Upper lobe of left lung (tissue), 4 donors: ENCODE data around the gene S100P.

Experiments
- CTCF ChIP-seq, 6 experiments: fragments of 450-650 bp in 4 of 6; fragments of 200-600 bp in 2 of 6; sonication (generic) in 2 of 6; IDR thresholded peaks; one replicate each; pipeline ENCODE4 v1.5.1; 2016 to 2019; ENCODE audit warnings: antibody characterized with exemption in 6 of 6
- EP300 ChIP-seq, 4 donors: sonication (generic); formaldehyde crosslinking; IDR thresholded peaks; one replicate each; pipeline ENCODE4 v1.5.1; 2017; ENCODE audit warnings: antibody characterized with exemption in 4 of 4, control low read depth in 2 of 4
- POLR2A ChIP-seq, 4 donors: fragments of 450-650 bp; IDR thresholded peaks; one replicate each; pipeline ENCODE4 v1.5.1; 2016 to 2017; ENCODE audit warnings: antibody characterized with exemption in 4 of 4, mild to moderate bottlenecking in 2 of 4
- POLR2AphosphoS5 ChIP-seq, 2 donors: sonication (generic); formaldehyde crosslinking; IDR thresholded peaks; one replicate each; pipeline ENCODE4 v1.5.1; 2017; ENCODE audit warnings: antibody characterized with exemption in 2 of 2

GRCh38 chr4:6734165-6734786 is 40.6 kb downstream of the S100P start:
- no peak for TF ChIP-seq CTCF (IDR thresholded peaks at IDR 0.05)
- no peak for TF ChIP-seq POLR2A (IDR thresholded peaks at IDR 0.05)
- no peak for TF ChIP-seq EP300 (IDR thresholded peaks at IDR 0.05)
- TF ChIP-seq POLR2AphosphoS5 (IDR thresholded peaks at IDR 0.05) = no peak
